GM12878 (cell line): ENCODE results near the gene ADARB1. TPM values are rescaled to one million over a fixed set of nuclear protein-coding genes. Genes with fewer than 3 reads are reported as not detected.

Experiments used
- ATAC-seq: fragments of 200-7000 bp; cut with Tn5 transposase; 3 replicates; pipeline ENCODE4 v1.9.1; 2020; ENCODE audit warnings: mild to moderate bottlenecking, moderate library complexity
- BruUV-seq: library from RNA; stranded (reverse); fragments of 400-500 nt; replicated peaks from 2 replicates; lab custom pipeline; 2021; lab: Mats Ljungman, UMichigan
- CTCF ChIA-PET: fragments of 300-600 bp; sonication (Branson Sonifier 250); formaldehyde crosslinking; extraction: SDS; loops from one replicate; lab custom pipeline; 2021; ENCODE audit warnings: inconsistent platforms; lab: Yijun Ruan, JAX
- POLR2A ChIA-PET: fragments of 350-600 bp; formaldehyde crosslinking; extraction: SDS; loops from one replicate; lab custom pipeline; 2021; ENCODE audit warnings: inconsistent platforms; lab: Charles Lee
- RAD21 ChIA-PET: fragments of 300-600 bp; sonication (Branson Sonifier 250); formaldehyde crosslinking; loops from one replicate; lab custom pipeline; 2023; ENCODE audit warnings: antibody characterized with exemption; ENCODE audit not compliant: unreplicated experiment; lab: Charles Lee
- SMC1A ChIA-PET: fragments of 300-600 bp; sonication (Branson Sonifier 250); formaldehyde crosslinking; loops from one replicate; lab custom pipeline; 2023; ENCODE audit not compliant: unreplicated experiment, uncharacterized antibody; lab: Charles Lee
- DNase-seq: peaks from one replicate; pipeline ENCODE4 v3.0.0-alpha.2; 2011; ENCODE audit warnings: low read depth, low spot score
- FAIRE-seq: peaks from 3 replicates; lab custom pipeline; 2011; peaks lifted over from hg19 to GRCh38; lab: Jason Lieb, UNC
- H2AFZ ChIP-seq: 2 replicates; pipeline ENCODE4 v1.6.0; 2011; ENCODE audit warnings: low read depth, low read length, control low read depth; ENCODE audit not compliant: control insufficient read depth
- H3K27ac ChIP-seq: 2 replicates; pipeline ENCODE4 v1.5.1; 2011; ENCODE audit warnings: control low read depth; ENCODE audit not compliant: control insufficient read depth, insufficient read depth
- H3K27me3 ChIP-seq, 2 experiments: replicated peaks in 1 of 2; 2 replicates each; pipeline versions ENCODE4 v1.6.0 to v1.6.1; 2011; ENCODE audit warnings: low read length in 1 of 2; ENCODE audit not compliant: control insufficient read depth in 2 of 2, insufficient read depth in 2 of 2
- H3K36me3 ChIP-seq, 2 experiments: 2 replicates each; pipeline ENCODE4 v1.5.1; 2011; ENCODE audit warnings: low read length in 1 of 2; ENCODE audit not compliant: control insufficient read depth in 2 of 2, insufficient read depth in 2 of 2
- H3K4me1 ChIP-seq: 2 replicates; pipeline ENCODE4 v1.6.1; 2011; ENCODE audit warnings: mild to moderate bottlenecking, low read length, moderate library complexity, mixed read lengths; ENCODE audit not compliant: control insufficient read depth, insufficient read depth
- H3K4me2 ChIP-seq: 2 replicates; pipeline ENCODE4 v1.6.0; 2011; ENCODE audit warnings: control low read depth; ENCODE audit not compliant: control insufficient read depth, insufficient read depth
- H3K4me3 ChIP-seq: fragments of 200-600 bp; sonication (generic); 2 replicates; pipeline ENCODE4 v1.5.1; 2016
- H3K79me2 ChIP-seq: 2 replicates; pipeline ENCODE4 v1.6.0; 2011; ENCODE audit warnings: low read length; ENCODE audit not compliant: control insufficient read depth, insufficient read depth
- H3K9ac ChIP-seq: 2 replicates; pipeline ENCODE4 v1.8.0; 2011; ENCODE audit warnings: low read length, control low read depth, mixed read lengths; ENCODE audit not compliant: control insufficient read depth, insufficient read depth
- H3K9me3 ChIP-seq: replicated peaks from 3 replicates; pipeline ENCODE4 v1.5.1; 2011; ENCODE audit warnings: mild to moderate bottlenecking, low read length; ENCODE audit not compliant: control insufficient read depth, insufficient read depth
- H4K20me1 ChIP-seq: 2 replicates; pipeline ENCODE4 v1.6.0; 2011; ENCODE audit not compliant: control insufficient read depth, insufficient read depth
- CBX5 ChIP-seq: sonication (generic); IDR thresholded peaks from 2 replicates; pipeline ENCODE4 v1.6.1; 2016; ENCODE audit warnings: low read depth, moderate library complexity, mild to moderate bottlenecking, inconsistent platforms
- CREM ChIP-seq: IDR thresholded peaks from 2 replicates; pipeline ENCODE4 v1.6.1; 2014; ENCODE audit warnings: antibody characterized with exemption, low read depth
- CTCF ChIP-seq, 3 experiments: IDR thresholded peaks in 2 of 3; conservative IDR thresholded peaks in 1 of 3; 2 replicates each; pipeline ENCODE4 v1.5.1; 2011; ENCODE audit warnings: low read depth in 3 of 3, low read length in 3 of 3, mild to moderate bottlenecking in 3 of 3, control low read depth in 2 of 3, moderate library complexity in 2 of 3, inconsistent platforms in 1 of 3, mixed read lengths in 1 of 3; ENCODE audit not compliant: control insufficient read depth in 2 of 3, insufficient read depth in 1 of 3; ENCODE audit errors: extremely low read depth in 1 of 3
- E2F8 ChIP-seq: fragments of 450-650 bp; IDR thresholded peaks from 2 replicates; pipeline ENCODE4 v1.6.1; 2018; ENCODE audit warnings: mild to moderate bottlenecking, low read depth, moderate library complexity; ENCODE audit not compliant: partially characterized antibody
- GATAD2B ChIP-seq: fragments of 450-650 bp; conservative IDR thresholded peaks from 2 replicates; pipeline ENCODE4 v1.6.1; 2017; ENCODE audit warnings: low read depth, mild to moderate bottlenecking, moderate library complexity
- NR2C2 ChIP-seq: IDR thresholded peaks from 2 replicates; pipeline ENCODE4 v1.6.1; 2011; ENCODE audit warnings: borderline replicate concordance, low read depth; ENCODE audit not compliant: control insufficient read depth, insufficient read length
- PBX3 ChIP-seq: IDR thresholded peaks from 2 replicates; pipeline ENCODE4 v1.6.1; 2011; ENCODE audit warnings: mild to moderate bottlenecking, low read depth, low read length, moderate library complexity; ENCODE audit not compliant: insufficient replicate concordance
- RCOR1 ChIP-seq: conservative IDR thresholded peaks from 2 replicates; pipeline ENCODE4 v1.6.1; 2012; ENCODE audit warnings: low read depth, low read length, improper control_type of control experiment
- RELA ChIP-seq: fragments of 450-650 bp; IDR thresholded peaks from 2 replicates; pipeline ENCODE4 v1.8.0; 2014; ENCODE audit warnings: borderline replicate concordance; ENCODE audit not compliant: partially characterized antibody
- SMAD1 ChIP-seq: fragments of 450-650 bp; IDR thresholded peaks from 2 replicates; pipeline ENCODE4 v1.6.1; 2018; ENCODE audit warnings: mild to moderate bottlenecking, low read depth; ENCODE audit not compliant: partially characterized antibody
- SREBF2 ChIP-seq: IDR thresholded peaks from 2 replicates; pipeline ENCODE4 v1.6.1; 2012; ENCODE audit warnings: mild to moderate bottlenecking, low read length
- YY1 ChIP-seq: IDR thresholded peaks from 2 replicates; pipeline ENCODE4 v1.6.1; 2011; ENCODE audit warnings: low read depth, mild to moderate bottlenecking, low read length
- ZBED1 ChIP-seq: IDR thresholded peaks from 2 replicates; pipeline ENCODE4 v1.6.1; 2016; ENCODE audit warnings: borderline replicate concordance
- WGBS: methylation state at CpG from one replicate; pipeline ENCODE4 v1.1.6; 2016; ENCODE audit warnings: low lambda C conversion rate; ENCODE audit not compliant: insufficient replicate concordance, insufficient coverage; ENCODE audit errors: missing lambda C conversion rate; 5-methylcytosine and 5-hydroxymethylcytosine counted together
- in situ Hi-C: fragments of 300-500 bp; cut with MboI; formaldehyde crosslinking; loops from 9 replicates; pipeline ENCODE4 v1.14.3; 2018; ENCODE audit warnings: mixed read lengths
- intact Hi-C: fragments of 100-400 bp; cut with micrococcal nuclease; formaldehyde crosslinking; loops from one replicate; pipeline ENCODE4 v1.14.2; 2022; ENCODE audit not compliant: unreplicated experiment
- polyA plus RNA-seq, 11 experiments: library from polyadenylated mRNA; depleted of rRNA in 4 of 11; unstranded in 6 of 11; stranded (reverse) in 5 of 11; fragments of >200 nt; fragmentation: Nextera tagmentation in 4 of 11; fragmentation: Illumina TruSeq in 1 of 11; extraction: Ambion mirVana in 4 of 11; extraction: Trizol in 1 of 11; gene quantifications; 1 replicate in 1 of 11; 2 replicates in 10 of 11; pipeline versions ENCODE4 v1.2.1 to v1.2.3, GENCODE V29; 2011 to 2016; ENCODE audit warnings: inconsistent platforms in 2 of 11, missing spikeins in 2 of 11, low read depth in 1 of 11
- total RNA-seq, 4 experiments: library from RNA; depleted of rRNA in 3 of 4; stranded (reverse); fragments of >200 nt in 3 of 4; fragmentation: Illumina TruSeq in 1 of 4; extraction: Trizol in 1 of 4; gene quantifications; 2 replicates each; pipeline versions ENCODE4 v1.2.1 to v1.2.3, GENCODE V29; 2013 to 2021

Gene ADARB1
- total and polyA plus RNA-seq, 10 of the 15 experiments (the other 5 are each of a cell fraction or from before 2014, with no cell fraction given) = 5.7 to 61.7 (median 25.3) TPM

GRCh38 chr21:45200581-45201296 is 126.4 kb downstream of the ADARB1 start:
- Histone ChIP-seq H3K27ac (no peak overlapping the region), H3K4me3 (no peak overlapping the region), H3K27me3 (peaks cover 0 to 4% of the 10 kb centered on the region in 2 experiments; a peak in 1 of 4 replicates), H3K4me2 (no peak overlapping the region), H3K79me2 (no peaks in the 10 kb centered on the region), H3K9me3 (no peaks in the 10 kb centered on the region), H3K9ac (no peak overlapping the region), H3K36me3 (peaks cover 0 to 2% of the 10 kb centered on the region in 2 experiments; a peak in 2 of 4 replicates), H4K20me1 (no peaks in the 10 kb centered on the region), H2AFZ (no peak overlapping the region), H3K4me1 (peaks cover 4% of the 10 kb centered on the region; the same call in 1 of the 2 replicates)
- in situ Hi-C loops = no loop called here
- DNase-seq (no peak), FAIRE-seq (no peak), ATAC-seq (no peak)
- no peak for TF ChIP-seq E2F8
- TF ChIP-seq CBX5 = no peak
- no peak for TF ChIP-seq PBX3
- TF ChIP-seq GATAD2B = no peak
- no peak for TF ChIP-seq RELA
- TF ChIP-seq SREBF2 = no peak
- TF ChIP-seq NR2C2 = no peak
- no peak for TF ChIP-seq YY1
- no peak for TF ChIP-seq CTCF (IDR thresholded peaks at IDR 0.05 in 2 of 3, conservative IDR thresholded peaks at IDR 0.05 in 1 of 3; ENCODE audit: control insufficient read depth in 2 of 3, extremely low read depth in 1 of 3, insufficient read depth in 1 of 3, low read depth in 3 of 3, low read length in 3 of 3)
- no peak for TF ChIP-seq ZBED1
- no peak for TF ChIP-seq SMAD1
- TF ChIP-seq RCOR1 = no peak
- no peak for TF ChIP-seq CREM
- ChIA-PET RAD21 (no interaction called here), POLR2A (no interaction called here), SMC1A (no interaction called here), CTCF (interaction anchor here (1.2 kb wide), 1 partner anchor 62 kb away, joined by 4 read pairs; no protein-coding TSS in a partner anchor)
- BruUV-seq = no TSS peak
- intact Hi-C loops = no loop called here
- WGBS = 30% methylated on average over 16 of the region's 16 CpGs
